HepG2 (cell line): ENCODE results near the gene LTBR. TPM values are rescaled to one million over a fixed set of nuclear protein-coding genes. Genes with fewer than 3 reads are reported as not detected.
A peak's percentile ranks its signal among the peaks of the same experiment; 100 is the strongest.

Experiments
- ATAC-seq: fragments of 200-7000 bp; cut with Tn5 transposase; 3 replicates; pipeline ENCODE4 v1.9.1; 2020; ENCODE audit warnings: mild to moderate bottlenecking, moderate library complexity
- BruUV-seq: library from RNA; stranded (reverse); fragments of 400-500 nt; replicated peaks from 2 replicates; lab custom pipeline; 2021; lab: Mats Ljungman, UMichigan
- CTCF ChIA-PET: fragments of 300-600 bp; formaldehyde crosslinking; extraction: SDS; loops from one replicate; lab custom pipeline; 2021; ENCODE audit warnings: low total read pairs, inconsistent platforms, low intra/inter-chr PET ratio; lab: Yijun Ruan, JAX
- POLR2A ChIA-PET: fragments of 350-600 bp; sonication (Branson Sonifier 250); formaldehyde crosslinking; loops from one replicate; lab custom pipeline; 2020; ENCODE audit warnings: antibody characterized with exemption, inconsistent platforms; lab: Yijun Ruan, JAX
- DNase-seq: peaks from one replicate; pipeline ENCODE4 v3.0.0-alpha.2; 2015; ENCODE audit warnings: low spot score
- FAIRE-seq: peaks from 3 replicates; lab custom pipeline; 2011; peaks lifted over from hg19 to GRCh38; lab: Jason Lieb, UNC
- H2AFZ ChIP-seq: one replicate; pipeline ENCODE4 v1.6.1; 2011; ENCODE audit warnings: low read length, inconsistent platforms
- H3K27ac ChIP-seq: fragments of 300-600 bp; 3 replicates; pipeline ENCODE4 v1.8.0; 2011; ENCODE audit warnings: mixed run types, mild to moderate bottlenecking, mixed read lengths, low read length, inconsistent platforms; ENCODE audit not compliant: insufficient read depth; ENCODE audit errors: extremely low read length
- H3K27me3 ChIP-seq, 2 experiments: fragments of 200-600 bp in 1 of 2; 2 replicates in 1 of 2; 3 replicates in 1 of 2; pipeline versions ENCODE4 v1.6.0 to v1.8.0; 2011; ENCODE audit warnings: low read length in 2 of 2, mild to moderate bottlenecking in 2 of 2, moderate library complexity in 2 of 2, inconsistent platforms in 1 of 2; ENCODE audit not compliant: insufficient read depth in 2 of 2, control insufficient read depth in 1 of 2
- H3K36me3 ChIP-seq, 2 experiments: fragments of 200-600 bp in 1 of 2; replicated peaks in 1 of 2; 2 replicates in 1 of 2; 3 replicates in 1 of 2; pipeline versions ENCODE4 v1.5.1 to v1.8.0; 2011; ENCODE audit warnings: low read length in 2 of 2, inconsistent platforms in 1 of 2; ENCODE audit not compliant: insufficient read depth in 2 of 2, control insufficient read depth in 1 of 2
- H3K4me1 ChIP-seq: 2 replicates; pipeline ENCODE4 v1.5.1; 2012; ENCODE audit warnings: low read length, inconsistent platforms; ENCODE audit not compliant: insufficient read depth
- H3K4me2 ChIP-seq: 2 replicates; pipeline ENCODE4 v1.6.0; 2011; ENCODE audit warnings: low read depth, low read length, inconsistent platforms
- H3K4me3 ChIP-seq, 3 experiments: fragments of 200-600 bp in 1 of 3; sonication (generic), shearing (Covaris generic) in 1 of 3; replicated peaks in 1 of 3; 2 replicates each; pipeline ENCODE4 v1.5.1; 2011 to 2016; ENCODE audit warnings: low read length in 3 of 3, inconsistent platforms in 2 of 3, low read depth in 2 of 3, mild to moderate bottlenecking in 2 of 3, control low read depth in 1 of 3, mixed read lengths in 1 of 3; ENCODE audit not compliant: insufficient read depth in 1 of 3
- H3K79me2 ChIP-seq: one replicate; pipeline ENCODE4 v1.6.1; 2011; ENCODE audit warnings: low read length, inconsistent platforms; ENCODE audit not compliant: insufficient read depth
- H3K9ac ChIP-seq: 2 replicates; pipeline ENCODE4 v1.6.0; 2011; ENCODE audit warnings: mild to moderate bottlenecking, low read depth, low read length, inconsistent platforms; ENCODE audit not compliant: insufficient read depth
- H3K9me3 ChIP-seq: 2 replicates; pipeline ENCODE4 v1.5.1; 2012; ENCODE audit warnings: mild to moderate bottlenecking, low read length
- H4K20me1 ChIP-seq: 2 replicates; pipeline ENCODE4 v1.6.0; 2011; ENCODE audit warnings: inconsistent platforms, mild to moderate bottlenecking, low read length, moderate library complexity; ENCODE audit not compliant: insufficient read depth
- ARID2 ChIP-seq: sonication (generic); formaldehyde crosslinking; IDR thresholded peaks from 2 replicates; pipeline ENCODE4 v1.8.1; 2022; ENCODE audit warnings: mild to moderate bottlenecking, missing genetic modification reagents, borderline replicate concordance
- ARNT2 ChIP-seq: sonication (generic); formaldehyde crosslinking; IDR thresholded peaks from 2 replicates; pipeline ENCODE4 v1.8.0; 2022; ENCODE audit warnings: mild to moderate bottlenecking, low read depth, missing genetic modification reagents, moderate library complexity
- FOSL1 ChIP-seq: sonication (generic); formaldehyde crosslinking; IDR thresholded peaks from 2 replicates; pipeline ENCODE4 v1.9.0; 2021; ENCODE audit warnings: missing genetic modification reagents, borderline replicate concordance
- FOXA3 ChIP-seq: IDR thresholded peaks from 2 replicates; pipeline ENCODE4 v1.6.1; 2016; ENCODE audit warnings: missing genetic modification reagents, missing compliant biosample characterization
- HDAC2 ChIP-seq: sonication (generic); formaldehyde crosslinking; IDR thresholded peaks from 2 replicates; pipeline ENCODE4 v1.4.0; 2020; ENCODE audit warnings: missing genetic modification reagents
- HNF4G ChIP-seq, 2 experiments: sonication (generic) in 1 of 2; formaldehyde crosslinking in 1 of 2; IDR thresholded peaks; 2 replicates each; pipeline versions ENCODE4 v1.4.0 to v1.6.1; 2011 to 2020; ENCODE audit warnings: borderline replicate concordance in 2 of 2, low read depth in 2 of 2, mild to moderate bottlenecking in 2 of 2, low read length in 1 of 2, missing genetic modification reagents in 1 of 2, moderate library complexity in 1 of 2
- KDM2A ChIP-seq: sonication (generic); formaldehyde crosslinking; IDR thresholded peaks from 2 replicates; pipeline ENCODE4 v1.4.0; 2020; ENCODE audit warnings: low read depth, missing genetic modification reagents, borderline replicate concordance
- NFE2 ChIP-seq: sonication (generic); formaldehyde crosslinking; IDR thresholded peaks from 2 replicates; pipeline ENCODE4 v1.4.0; 2020; ENCODE audit warnings: missing genetic modification reagents
- NR1H2 ChIP-seq: sonication (generic); formaldehyde crosslinking; IDR thresholded peaks from 2 replicates; pipeline ENCODE4 v1.8.1; 2022; ENCODE audit warnings: low read depth, missing genetic modification reagents, borderline replicate concordance
- SAP130 ChIP-seq: IDR thresholded peaks from 2 replicates; pipeline ENCODE4 v1.6.1; 2016; ENCODE audit warnings: low read depth
- SOX5 ChIP-seq: IDR thresholded peaks from 2 replicates; pipeline ENCODE4 v1.6.1; 2016; ENCODE audit warnings: borderline replicate concordance
- ZNF143 ChIP-seq: sonication (generic); formaldehyde crosslinking; IDR thresholded peaks from 2 replicates; pipeline ENCODE4 v1.4.0; 2020; ENCODE audit warnings: missing genetic modification reagents
- ZNF496 ChIP-seq: sonication (generic); formaldehyde crosslinking; IDR thresholded peaks from 2 replicates; pipeline ENCODE4 v1.8.1; 2023; ENCODE audit warnings: mild to moderate bottlenecking, moderate library complexity, missing genetic modification reagents; ENCODE audit not compliant: insufficient replicate concordance
- ZNF773 ChIP-seq: sonication (generic); formaldehyde crosslinking; IDR thresholded peaks from 2 replicates; pipeline ENCODE4 v1.4.0; 2020; ENCODE audit warnings: missing genetic modification reagents, borderline replicate concordance
- WGBS: methylation state at CpG from one replicate; pipeline ENCODE4 v1.1.6; 2017; ENCODE audit warnings: low lambda C conversion rate; 5-methylcytosine and 5-hydroxymethylcytosine counted together
- in situ Hi-C: cut with HindIII; loops from 2 replicates; pipeline ENCODE4 v1.10.0; 2017; ENCODE audit warnings: low pct_unique_long_range_greater_than_20kb; ENCODE audit not compliant: extremely low pct_ligation_motif_present
- intact Hi-C: fragments of 100-400 bp; cut with micrococcal nuclease; formaldehyde crosslinking; loops from one replicate; pipeline ENCODE4 v1.10.0; 2022; ENCODE audit not compliant: unreplicated experiment
- polyA plus RNA-seq, 8 experiments: library from polyadenylated mRNA; depleted of rRNA in 3 of 8; stranded (reverse) in 7 of 8; unstranded in 1 of 8; fragments of >200 nt; fragmentation: Illumina TruSeq in 4 of 8; extraction: Trizol in 4 of 8; gene quantifications; 2 replicates each; pipeline versions ENCODE4 v1.2.1 to v1.2.3, GENCODE V29; 2011 to 2016; ENCODE audit warnings: low read depth in 4 of 8, missing spikeins in 1 of 8, mixed read lengths in 1 of 8; ENCODE audit not compliant: insufficient read depth in 1 of 8
- total RNA-seq, 5 experiments: library from RNA; depleted of rRNA; stranded (reverse); fragments of >200 nt; fragmentation: Illumina TruSeq; extraction: Trizol; gene quantifications; 2 replicates each; pipeline ENCODE4 v1.2.3, GENCODE V29; 2016; ENCODE audit warnings: low read depth in 1 of 5
- TF ChIP-seq, protein P1 (sequence below): IDR thresholded peaks from 2 replicates; pipeline ENCODE4 v1.4.0; 2020; ENCODE audit warnings: mild to moderate bottlenecking, missing genetic modification reagents
- TF ChIP-seq, protein P2 (sequence below): IDR thresholded peaks from 2 replicates; pipeline ENCODE4 v1.6.1; 2016; ENCODE audit warnings: low read depth, borderline replicate concordance
- TF ChIP-seq, protein P3 (sequence below): sonication (generic); formaldehyde crosslinking; IDR thresholded peaks from 2 replicates; pipeline ENCODE4 v1.8.1; 2023; ENCODE audit warnings: mild to moderate bottlenecking, missing genetic modification reagents
- TF ChIP-seq, protein P4 (sequence below): sonication (generic); formaldehyde crosslinking; IDR thresholded peaks from 2 replicates; pipeline ENCODE4 v1.8.1; 2023; ENCODE audit warnings: mild to moderate bottlenecking, missing genetic modification reagents, borderline replicate concordance

LTBR gene
- total and polyA plus RNA-seq, 2 of the 13 experiments (the other 11 are each of a cell fraction or from before 2014, with no cell fraction given): 31.4 to 34.8 TPM

DNA sequence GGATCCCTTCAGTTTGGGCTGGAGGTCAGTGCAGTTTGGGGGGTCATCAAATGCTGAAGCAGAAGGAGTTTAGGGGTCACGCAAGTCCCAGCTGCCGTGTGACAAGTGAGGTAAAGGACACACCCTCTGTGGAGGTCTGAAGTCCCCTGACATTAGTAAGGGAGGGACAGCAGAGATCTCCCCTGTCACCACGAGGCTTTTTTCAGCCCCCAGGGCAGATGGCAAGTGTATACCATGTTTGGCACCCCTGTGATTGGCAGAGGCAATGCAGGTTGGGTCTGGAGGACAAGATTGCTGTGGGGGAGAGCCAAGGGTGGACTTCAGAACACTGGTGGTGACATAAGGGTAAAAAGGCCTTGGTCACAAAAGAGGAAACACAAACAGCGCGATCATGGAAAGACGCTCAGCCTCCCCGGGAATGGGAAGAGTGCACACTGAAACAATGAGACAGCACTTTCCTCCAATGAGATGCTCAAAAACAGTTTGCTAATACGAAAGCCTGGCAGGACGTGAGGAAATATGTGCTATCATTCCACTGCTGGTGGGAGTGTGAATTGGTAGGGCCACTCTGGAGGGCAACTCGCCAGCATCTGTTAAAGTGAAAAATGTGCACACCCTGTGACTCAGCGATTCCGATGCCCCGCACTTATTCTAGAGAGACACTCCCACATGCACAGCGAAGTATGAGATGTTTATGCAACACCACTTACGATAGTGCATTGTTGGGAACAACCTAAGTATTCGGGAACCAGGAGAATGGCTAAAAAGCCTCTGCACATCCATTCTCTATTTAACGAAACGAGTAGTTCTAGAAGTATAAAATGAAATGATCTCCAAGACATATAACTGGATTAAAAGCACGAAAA is 46.4 kb downstream of the LTBR start:
- Histone ChIP-seq H3K27ac (peak overlapping the region; percentile 7), H2AFZ (peak overlapping the region; percentile 87), H3K4me3 (peak overlapping the region; percentile 15 to 60 (median 40)), H3K27me3 (peaks cover 0 to 12% of the 10 kb centered on the region in 2 experiments; a peak in 1 of 5 replicates), H3K9ac (peak overlapping the region; percentile 50; the same call in 1 of the 2 replicates), H3K4me2 (peak overlapping the region; percentile 86), H4K20me1 (no peaks in the 10 kb centered on the region), H3K4me1 (peaks cover 44% of the 10 kb centered on the region), H3K9me3 (no peaks in the 10 kb centered on the region), H3K79me2 (no peaks in the 10 kb centered on the region), H3K36me3 (no peaks in the 10 kb centered on the region)
- peak; percentile 67 for ATAC-seq
- 4% methylated on average over 19 of the region's 19 CpGs for WGBS
- DNase-seq: peak; percentile 72
- peak; percentile 72 for FAIRE-seq
- ChIA-PET CTCF (interaction anchor here (0.7 kb wide), 1 partner anchor 108 kb away, joined by 3 read pairs; no protein-coding TSS in a partner anchor), POLR2A (no interaction called here)
- in situ Hi-C loops (no loop called here), intact Hi-C loops (no loop called here)
- BruUV-seq: no TSS peak
- TF ChIP-seq NFE2 (peak; percentile 70), ZNF496 (CRISPR knock-in tag) (no peak), HNF4G (IDR thresholded peaks at IDR 0.05; ENCODE audit: borderline replicate concordance, low read depth, low read length) (no peak), HNF4G (CRISPR knock-in tag; IDR thresholded peaks at IDR 0.05; ENCODE audit: borderline replicate concordance, low read depth) (no peak; the same call in 1 of the 2 replicates), SOX5 (CRISPR knock-in tag) (0 out of 2 replicates have a peak, but pooled peaks have one; percentile 12), SAP130 (CRISPR knock-in tag) (peak; percentile 83), ZNF143 (CRISPR knock-in tag) (no peak), ZNF773 (CRISPR knock-in tag) (no peak), HDAC2 (CRISPR knock-in tag) (no peak), KDM2A (CRISPR knock-in tag) (peak; percentile 57; the same call in 1 of the 2 replicates), FOXA3 (CRISPR knock-in tag) (peak; percentile 23; the same call in 1 of the 2 replicates), ARID2 (CRISPR knock-in tag) (peak; percentile 83), ARNT2 (CRISPR knock-in tag) (no peak), FOSL1 (CRISPR knock-in tag) (no peak), NR1H2 (CRISPR knock-in tag) (no peak)
- TF ChIP-seq, protein P1, sequence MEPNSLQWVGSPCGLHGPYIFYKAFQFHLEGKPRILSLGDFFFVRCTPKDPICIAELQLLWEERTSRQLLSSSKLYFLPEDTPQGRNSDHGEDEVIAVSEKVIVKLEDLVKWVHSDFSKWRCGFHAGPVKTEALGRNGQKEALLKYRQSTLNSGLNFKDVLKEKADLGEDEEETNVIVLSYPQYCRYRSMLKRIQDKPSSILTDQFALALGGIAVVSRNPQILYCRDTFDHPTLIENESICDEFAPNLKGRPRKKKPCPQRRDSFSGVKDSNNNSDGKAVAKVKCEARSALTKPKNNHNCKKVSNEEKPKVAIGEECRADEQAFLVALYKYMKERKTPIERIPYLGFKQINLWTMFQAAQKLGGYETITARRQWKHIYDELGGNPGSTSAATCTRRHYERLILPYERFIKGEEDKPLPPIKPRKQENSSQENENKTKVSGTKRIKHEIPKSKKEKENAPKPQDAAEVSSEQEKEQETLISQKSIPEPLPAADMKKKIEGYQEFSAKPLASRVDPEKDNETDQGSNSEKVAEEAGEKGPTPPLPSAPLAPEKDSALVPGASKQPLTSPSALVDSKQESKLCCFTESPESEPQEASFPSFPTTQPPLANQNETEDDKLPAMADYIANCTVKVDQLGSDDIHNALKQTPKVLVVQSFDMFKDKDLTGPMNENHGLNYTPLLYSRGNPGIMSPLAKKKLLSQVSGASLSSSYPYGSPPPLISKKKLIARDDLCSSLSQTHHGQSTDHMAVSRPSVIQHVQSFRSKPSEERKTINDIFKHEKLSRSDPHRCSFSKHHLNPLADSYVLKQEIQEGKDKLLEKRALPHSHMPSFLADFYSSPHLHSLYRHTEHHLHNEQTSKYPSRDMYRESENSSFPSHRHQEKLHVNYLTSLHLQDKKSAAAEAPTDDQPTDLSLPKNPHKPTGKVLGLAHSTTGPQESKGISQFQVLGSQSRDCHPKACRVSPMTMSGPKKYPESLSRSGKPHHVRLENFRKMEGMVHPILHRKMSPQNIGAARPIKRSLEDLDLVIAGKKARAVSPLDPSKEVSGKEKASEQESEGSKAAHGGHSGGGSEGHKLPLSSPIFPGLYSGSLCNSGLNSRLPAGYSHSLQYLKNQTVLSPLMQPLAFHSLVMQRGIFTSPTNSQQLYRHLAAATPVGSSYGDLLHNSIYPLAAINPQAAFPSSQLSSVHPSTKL: peak; percentile 40
- TF ChIP-seq, protein P2, sequence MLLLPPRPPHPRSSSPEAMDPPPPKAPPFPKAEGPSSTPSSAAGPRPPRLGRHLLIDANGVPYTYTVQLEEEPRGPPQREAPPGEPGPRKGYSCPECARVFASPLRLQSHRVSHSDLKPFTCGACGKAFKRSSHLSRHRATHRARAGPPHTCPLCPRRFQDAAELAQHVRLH (CRISPR knock-in tag): no peak
- TF ChIP-seq, protein P3, sequence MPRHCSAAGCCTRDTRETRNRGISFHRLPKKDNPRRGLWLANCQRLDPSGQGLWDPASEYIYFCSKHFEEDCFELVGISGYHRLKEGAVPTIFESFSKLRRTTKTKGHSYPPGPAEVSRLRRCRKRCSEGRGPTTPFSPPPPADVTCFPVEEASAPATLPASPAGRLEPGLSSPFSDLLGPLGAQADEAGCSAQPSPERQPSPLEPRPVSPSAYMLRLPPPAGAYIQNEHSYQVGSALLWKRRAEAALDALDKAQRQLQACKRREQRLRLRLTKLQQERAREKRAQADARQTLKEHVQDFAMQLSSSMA (CRISPR knock-in tag): no peak
- TF ChIP-seq, protein P4, sequence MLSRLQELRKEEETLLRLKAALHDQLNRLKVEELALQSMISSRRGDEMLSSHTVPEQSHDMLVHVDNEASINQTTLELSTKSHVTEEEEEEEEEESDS: no peak
